ENCODE data around the gene PDGFA. TPM values are rescaled to one million over a fixed set of nuclear protein-coding genes. Genes with fewer than 3 reads are reported as not detected.
"Not testable (repeated sequence)": the region's sequence is repeated elsewhere in the genome, so short reads cannot be mapped to it uniquely, and the experiment has no call there.

The PDGFA gene
- total RNA-seq, 3 donors from 2014 or later: 10.1 to 31.3 (median 21.8) TPM

DNA sequence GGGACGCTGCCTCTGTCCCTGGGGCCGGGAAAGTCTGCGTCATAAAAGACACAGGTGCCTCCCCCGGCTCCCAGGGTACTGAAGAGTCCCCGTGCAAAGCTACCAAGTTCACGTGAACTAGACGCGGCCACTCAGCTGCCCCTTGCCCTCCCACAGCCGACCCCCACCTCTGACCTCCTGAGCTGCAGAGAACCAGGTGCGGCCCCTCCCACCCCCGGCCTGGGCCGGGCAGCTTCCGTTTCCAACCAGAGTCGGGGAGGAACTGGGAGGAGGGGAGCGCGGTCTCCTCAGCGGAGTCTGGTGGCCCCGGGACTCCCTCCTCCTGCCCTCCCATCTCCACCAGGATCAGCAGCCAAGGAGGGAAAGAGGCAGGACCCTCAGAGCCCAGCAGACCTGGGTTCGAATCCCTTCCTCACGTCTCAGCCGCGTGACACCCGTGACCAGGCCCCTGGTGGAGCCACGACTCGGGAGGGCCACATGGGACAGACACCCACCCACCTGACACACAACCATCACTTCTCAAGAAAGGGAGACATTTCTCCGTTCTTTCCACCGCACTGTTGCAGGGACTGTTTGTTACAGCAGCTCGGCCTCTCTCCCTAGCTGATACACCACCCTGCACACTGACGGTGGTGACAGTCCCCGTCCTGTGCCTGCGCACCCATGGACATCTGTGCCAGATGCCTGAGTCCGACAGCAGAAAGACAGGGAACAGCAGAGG lies 37.4 kb upstream of the PDGFA start:
- no peaks in the 10 kb centered on the region for H3K9me3 Mint-ChIP-seq
- no peaks in the 10 kb centered on the region for H3K27me3 Mint-ChIP-seq (ENCODE audit: low read depth)
- H3K4me3 Mint-ChIP-seq: no peak overlapping the region
- no peaks in the 10 kb centered on the region for H3K36me3 Mint-ChIP-seq (ENCODE audit: insufficient read depth)
- DNase-seq (no peak), ATAC-seq (no peak)
- H3K4me1 Mint-ChIP-seq (ENCODE audit: low read depth): no peaks in the 10 kb centered on the region

DNA sequence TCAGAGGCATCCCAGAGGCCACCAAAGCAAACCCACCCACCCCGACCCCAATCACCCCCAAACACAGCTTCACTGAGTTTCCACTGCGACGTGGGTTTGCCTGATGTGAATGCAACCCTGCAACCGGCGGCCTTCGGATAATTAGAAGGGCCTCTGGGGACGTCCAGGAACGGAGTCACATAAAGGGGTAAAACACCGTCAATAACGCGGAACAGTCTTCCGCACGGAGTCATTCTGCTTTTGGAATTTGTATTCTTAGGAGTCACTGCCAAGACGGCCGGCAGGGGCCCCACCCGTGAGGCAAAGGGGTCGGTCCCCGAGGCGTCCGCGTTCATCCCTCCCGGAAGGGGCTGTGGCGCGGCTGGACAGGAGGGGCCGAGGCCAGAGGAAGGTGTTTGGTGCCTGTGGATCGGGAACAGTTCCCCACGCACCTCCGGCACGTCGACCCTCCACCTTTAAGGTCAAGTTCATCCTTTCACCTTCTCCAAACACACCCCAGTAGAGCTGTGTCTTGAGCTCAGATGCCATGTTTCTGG lies 36.7 kb upstream of the PDGFA start:
- Mint-ChIP-seq H3K9me3 (no peaks in the 10 kb centered on the region), H3K4me3 (no peak overlapping the region), H3K36me3 (ENCODE audit: insufficient read depth) (no peaks in the 10 kb centered on the region), H3K4me1 (ENCODE audit: low read depth) (no peaks in the 10 kb centered on the region), H3K27me3 (ENCODE audit: low read depth) (no peaks in the 10 kb centered on the region)
- no peak for ATAC-seq
- DNase-seq: no peak

GRCh38 chr7:555551-556160 lies 36.0 kb upstream of the PDGFA start:
- no peak for DNase-seq
- ATAC-seq: no peak
- Mint-ChIP-seq H3K9me3 (no peaks in the 10 kb centered on the region), H3K27me3 (ENCODE audit: low read depth) (no peaks in the 10 kb centered on the region), H3K36me3 (ENCODE audit: insufficient read depth) (no peaks in the 10 kb centered on the region), H3K4me1 (ENCODE audit: low read depth) (no peaks in the 10 kb centered on the region), H3K4me3 (no peak overlapping the region)

GRCh38 chr7:553636-554111 lies 34.0 kb upstream of the PDGFA start:
- DNase-seq (no peak), ATAC-seq (no peak)
- no peaks in the 10 kb centered on the region for H3K27me3 Mint-ChIP-seq (ENCODE audit: low read depth)
- peaks cover 1% of the 10 kb centered on the region for H3K36me3 Mint-ChIP-seq (ENCODE audit: insufficient read depth)
- H3K4me3 Mint-ChIP-seq: no peak overlapping the region
- H3K9me3 Mint-ChIP-seq: no peaks in the 10 kb centered on the region
- no peaks in the 10 kb centered on the region for H3K4me1 Mint-ChIP-seq (ENCODE audit: low read depth)

DNA sequence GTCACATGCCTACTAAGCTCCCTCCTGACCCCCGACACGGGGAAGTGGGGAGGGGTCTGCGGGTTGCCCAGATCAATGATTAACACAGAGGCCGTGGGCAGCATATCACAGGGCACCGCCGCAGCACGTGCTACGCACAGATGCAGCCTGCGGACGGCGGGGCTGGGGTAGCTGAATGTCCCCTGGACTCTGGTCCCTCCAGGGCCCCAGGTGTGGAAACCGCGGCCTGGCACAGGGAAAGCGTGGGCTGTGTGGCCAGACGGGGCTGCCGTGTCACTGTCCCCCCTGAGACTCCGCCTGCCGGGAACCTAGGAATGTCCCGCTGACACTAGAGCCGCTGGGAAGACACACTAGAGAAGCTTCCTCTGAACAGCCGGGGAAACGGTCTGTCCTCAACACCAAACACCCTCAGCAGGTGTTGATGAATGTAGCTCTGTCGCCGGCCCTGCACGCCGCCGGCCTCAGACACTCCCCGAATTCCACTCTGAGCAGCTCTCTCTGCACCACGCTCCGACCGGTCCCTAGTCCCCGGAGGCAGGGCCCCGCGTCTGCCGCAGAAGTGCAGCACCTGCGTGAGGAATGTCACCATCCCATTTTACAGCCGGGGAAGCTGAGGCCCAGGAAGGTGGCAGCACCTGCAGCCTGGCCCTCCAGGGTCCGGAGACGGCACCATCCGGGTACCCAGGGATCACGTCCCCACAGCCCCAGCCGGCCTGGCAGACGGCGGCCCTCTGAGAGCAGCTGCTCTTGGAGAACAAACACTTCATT lies 33.4 kb upstream of the PDGFA start:
- Mint-ChIP-seq H3K9me3 (no peaks in the 10 kb centered on the region), H3K36me3 (ENCODE audit: insufficient read depth) (peaks cover 1% of the 10 kb centered on the region), H3K4me3 (no peak overlapping the region), H3K4me1 (ENCODE audit: low read depth) (no peaks in the 10 kb centered on the region), H3K27me3 (ENCODE audit: low read depth) (no peaks in the 10 kb centered on the region)
- ATAC-seq (no peak), DNase-seq (no peak)

GRCh38 chr7:552151-552867 lies 32.7 kb upstream of the PDGFA start:
- not testable (repeated sequence) for H3K27me3 Mint-ChIP-seq (ENCODE audit: low read depth); H3K36me3 Mint-ChIP-seq (ENCODE audit: insufficient read depth); H3K4me3 Mint-ChIP-seq; DNase-seq; ATAC-seq; H3K9me3 Mint-ChIP-seq; H3K4me1 Mint-ChIP-seq (ENCODE audit: low read depth)

DNA sequence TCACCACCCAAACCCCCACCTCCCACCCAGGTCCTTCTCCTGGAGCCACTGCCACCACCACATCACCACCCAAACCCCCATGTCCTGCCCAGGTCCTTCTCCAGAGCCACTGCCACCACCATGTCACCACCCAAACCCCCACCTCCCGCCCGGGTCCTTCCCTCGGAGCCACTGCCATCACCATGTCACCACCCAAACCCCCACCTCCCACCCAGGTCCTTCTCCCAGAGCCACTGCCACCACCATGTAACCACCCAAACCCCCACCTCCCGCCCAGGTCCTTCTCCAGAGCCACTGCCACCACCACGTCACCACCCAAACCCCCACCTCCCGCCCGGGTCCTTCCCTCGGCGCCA lies 31.9 kb upstream of the PDGFA start:
- H3K36me3 Mint-ChIP-seq (ENCODE audit: insufficient read depth); H3K9me3 Mint-ChIP-seq; H3K4me1 Mint-ChIP-seq (ENCODE audit: low read depth); ATAC-seq; DNase-seq; H3K4me3 Mint-ChIP-seq; H3K27me3 Mint-ChIP-seq (ENCODE audit: low read depth): not testable (repeated sequence)

DNA sequence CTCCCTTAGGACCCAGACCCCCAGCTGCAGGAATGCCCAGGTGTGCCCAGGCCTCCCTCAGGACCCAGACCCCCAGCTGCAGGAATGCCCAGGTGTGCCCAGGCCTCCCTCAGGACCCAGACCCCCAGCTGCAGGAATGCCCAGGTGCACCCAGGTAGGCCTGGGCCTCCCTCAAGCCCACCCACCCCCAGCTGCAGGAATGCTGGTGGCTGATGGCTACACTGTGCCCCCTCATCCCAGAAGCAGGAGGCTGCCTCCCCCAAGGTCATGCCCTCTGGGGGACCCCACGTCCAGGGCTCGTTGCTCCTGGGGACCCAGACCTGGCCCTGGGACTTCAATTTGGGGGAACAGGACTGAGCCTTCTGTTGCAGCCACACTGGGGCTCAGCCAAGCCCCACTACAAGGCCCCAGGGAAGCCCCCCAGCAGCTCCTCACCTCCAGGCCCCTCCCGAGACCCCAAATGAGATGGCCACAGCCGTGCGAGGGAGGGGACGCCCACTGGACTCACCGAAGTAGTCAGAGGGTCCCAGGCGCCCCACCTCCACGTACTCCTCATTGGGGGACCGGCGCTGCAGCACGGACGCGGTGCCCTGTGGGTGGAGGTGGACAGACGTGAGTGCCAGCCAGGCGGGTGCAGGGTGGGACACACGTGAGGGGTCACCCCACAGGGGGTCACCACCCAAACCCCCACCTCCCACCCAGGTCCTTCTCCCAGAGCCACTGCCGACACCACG lies 31.4 kb upstream of the PDGFA start:
- Mint-ChIP-seq H3K4me1 (ENCODE audit: low read depth) (no peaks in the 10 kb centered on the region), H3K4me3 (no peak overlapping the region), H3K36me3 (ENCODE audit: insufficient read depth) (peaks cover 1% of the 10 kb centered on the region), H3K9me3 (no peaks in the 10 kb centered on the region), H3K27me3 (ENCODE audit: low read depth) (no peaks in the 10 kb centered on the region)
- ATAC-seq (no peak), DNase-seq (no peak)

DNA sequence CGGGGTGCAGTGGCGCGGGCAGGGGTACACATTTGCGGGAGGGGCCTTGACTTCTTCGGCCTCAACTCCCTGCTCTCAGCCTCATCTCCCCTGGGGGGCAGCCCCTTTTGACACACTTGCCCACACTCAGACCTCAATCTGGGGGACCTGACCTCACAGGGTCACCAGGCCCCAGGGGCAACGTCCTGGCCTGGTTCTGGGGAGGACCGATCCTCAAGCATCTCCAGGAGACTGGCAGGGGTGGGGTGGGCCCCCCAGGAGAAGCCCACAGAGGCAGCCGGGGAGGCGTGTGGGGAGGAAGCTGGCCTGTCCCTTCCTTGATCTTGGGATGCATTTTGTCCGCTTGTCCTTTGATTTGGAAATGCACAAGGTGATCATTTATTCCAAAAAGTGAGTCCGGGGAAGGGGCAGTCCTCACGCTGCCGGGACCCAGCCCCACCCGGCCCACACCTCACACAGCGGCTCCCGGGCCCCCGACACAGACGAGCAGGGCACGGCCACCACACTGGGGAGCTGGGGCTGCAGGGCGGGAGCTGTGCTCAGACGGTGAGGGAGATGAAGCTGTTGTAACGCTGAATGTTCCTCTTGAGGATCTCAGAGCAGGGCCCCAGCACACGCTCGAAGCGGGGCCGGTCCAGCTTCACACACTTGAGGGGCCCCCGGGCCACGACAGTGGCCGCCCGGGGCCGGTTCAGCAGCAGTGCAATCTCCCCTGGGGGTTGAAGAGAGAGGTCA lies 30.4 kb upstream of the PDGFA start:
- Mint-ChIP-seq H3K4me1 (ENCODE audit: low read depth) (no peaks in the 10 kb centered on the region), H3K9me3 (peaks cover 4% of the 10 kb centered on the region), H3K36me3 (ENCODE audit: insufficient read depth) (peaks cover 1% of the 10 kb centered on the region), H3K27me3 (ENCODE audit: low read depth) (no peaks in the 10 kb centered on the region), H3K4me3 (no peak overlapping the region)
- ATAC-seq (no peak), DNase-seq (no peak)

DNA sequence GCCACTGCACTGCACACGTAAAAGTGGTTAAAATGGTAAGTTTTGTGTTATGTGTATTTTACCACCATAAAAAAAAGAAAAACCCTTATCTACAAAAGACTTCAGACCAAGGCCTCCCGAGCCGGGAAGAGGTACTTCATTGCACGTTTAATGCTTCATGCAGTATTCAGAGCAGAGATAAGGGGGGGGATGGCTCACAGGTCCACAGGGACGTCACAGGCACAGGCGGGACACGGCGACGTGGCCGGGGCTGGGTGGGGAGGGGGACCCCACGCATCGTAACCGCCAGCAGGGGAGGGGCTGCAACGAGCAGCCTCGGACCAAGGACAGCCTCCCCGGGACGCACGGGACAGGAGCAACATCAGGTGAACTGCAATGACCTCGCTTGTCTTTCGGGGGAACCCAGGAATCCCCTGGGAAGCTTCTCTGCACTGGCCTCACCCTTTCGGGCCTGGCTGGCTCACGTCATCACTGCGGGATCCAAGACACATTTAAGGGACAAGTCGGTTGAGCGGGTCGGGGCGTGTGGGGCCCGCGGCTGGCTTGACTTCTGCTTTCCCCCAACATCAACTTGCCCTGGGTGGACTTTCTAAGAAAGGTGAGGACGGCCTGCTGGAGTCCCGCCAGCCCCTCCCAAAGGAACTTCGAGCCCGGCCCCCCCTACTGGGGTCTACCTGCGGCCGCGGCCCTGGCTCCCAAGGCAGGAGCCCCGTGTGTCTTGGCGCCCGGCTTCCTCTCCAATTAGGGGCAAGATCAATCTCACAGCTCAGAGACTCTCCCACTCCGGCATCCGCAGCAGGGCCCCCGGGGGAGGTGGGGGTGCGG lies 29.6 kb upstream of the PDGFA start:
- Mint-ChIP-seq H3K36me3 (ENCODE audit: insufficient read depth) (peaks cover 1% of the 10 kb centered on the region), H3K27me3 (ENCODE audit: low read depth) (no peaks in the 10 kb centered on the region), H3K4me1 (ENCODE audit: low read depth) (no peaks in the 10 kb centered on the region), H3K9me3 (peaks cover 4% of the 10 kb centered on the region), H3K4me3 (no peak overlapping the region)
- ATAC-seq: no peak
- no peak for DNase-seq

- Mint-ChIP-seq H3K9me3 (peaks cover 4% of the 10 kb centered on the region), H3K27me3 (ENCODE audit: low read depth) (no peaks in the 10 kb centered on the region), H3K36me3 (ENCODE audit: insufficient read depth) (peaks cover 1% of the 10 kb centered on the region), H3K4me3 (no peak overlapping the region), H3K4me1 (ENCODE audit: low read depth) (no peaks in the 10 kb centered on the region)
- no peak for ATAC-seq
- no peak for DNase-seq
Observed at GRCh38 chr7:548401-548800, 28.8 kb upstream of the PDGFA start.

- H3K4me3 Mint-ChIP-seq: no peak overlapping the region
- no peak for ATAC-seq
- DNase-seq: no peak
- peaks cover 4% of the 10 kb centered on the region for H3K9me3 Mint-ChIP-seq
- H3K36me3 Mint-ChIP-seq (ENCODE audit: insufficient read depth): peaks cover 1% of the 10 kb centered on the region
- H3K27me3 Mint-ChIP-seq (ENCODE audit: low read depth): no peaks in the 10 kb centered on the region
- H3K4me1 Mint-ChIP-seq (ENCODE audit: low read depth): peaks cover 3% of the 10 kb centered on the region
Observed at GRCh38 chr7:545470-545869, 25.8 kb upstream of the PDGFA start.

Measured in activated T-cell treated with anti-CD3 and anti-CD28 coated beads, Interleukin-2, amount 50 U/mL, for 4 hours (primary cell).